Measurements from ENCODE around the gene GLT8D1. TPM values are rescaled to one million over a fixed set of nuclear protein-coding genes. Genes with fewer than 3 reads are reported as not detected.

The GLT8D1 gene
- total and polyA plus RNA-seq, 2 of the 4 experiments (the other 2 are of a cell fraction), result 87.8 to 124 TPM

- Histone ChIP-seq H2BK5ac (ENCODE audit: low read depth, low read length, poor library complexity, severe bottlenecking) (no peak overlapping the region), H3K4me2 (ENCODE audit: low read depth, low read length) (no peak overlapping the region), H2AK5ac (ENCODE audit: low read depth, low read length) (no peak overlapping the region), H4K5ac (ENCODE audit: low read depth, low read length) (no peak overlapping the region), H4K20me1 (ENCODE audit: insufficient read depth, low read length) (no peaks in the 10 kb centered on the region), H3K23ac (ENCODE audit: low read depth, low read length) (no peak overlapping the region), H4K91ac (ENCODE audit: insufficient read depth, low read depth, low read length) (no peak overlapping the region), H3K9me3 (ENCODE audit: control insufficient read depth, insufficient read depth, low read length) (no peaks in the 10 kb centered on the region), H3K14ac (replicated peaks; ENCODE audit: low read depth, low read length) (no peak overlapping the region), H3K4me1 (ENCODE audit: control insufficient read depth, insufficient read depth, low read length) (peaks cover 8% of the 10 kb centered on the region; the same call in 1 of the 2 replicates), H3K18ac (ENCODE audit: low read depth, low read length) (no peak overlapping the region), H2BK15ac (ENCODE audit: low read depth, low read length) (no peak overlapping the region), H4K8ac (ENCODE audit: low read depth in 2 of 2, low read length in 2 of 2) (no peak overlapping the region), H2BK20ac (ENCODE audit: low read depth, low read length) (no peak overlapping the region), H2AK9ac (replicated peaks; ENCODE audit: low read depth, low read length, poor library complexity) (no peak overlapping the region), H2AFZ (replicated peaks; ENCODE audit: low read length, poor library complexity) (no peak overlapping the region), H3K56ac (ENCODE audit: extremely low read depth, insufficient read depth, low read length) (no peak overlapping the region), H3K27me3 (ENCODE audit: control insufficient read depth, insufficient read depth, low read length) (no peaks in the 10 kb centered on the region), H3K4ac (ENCODE audit: low read depth, low read length) (no peak overlapping the region), H2BK120ac (ENCODE audit: low read depth, low read length) (no peak overlapping the region), H3K27ac (ENCODE audit: insufficient read depth, low read length) (no peak overlapping the region), H3K4me3 (ENCODE audit: insufficient read depth, low read depth, low read length) (no peak overlapping the region), H3K9me1 (ENCODE audit: insufficient read depth, low read length) (peaks cover 7% of the 10 kb centered on the region), H3K9ac (ENCODE audit: low read depth, low read length) (no peak overlapping the region), H3K79me1 (ENCODE audit: low read depth in 1 of 2, low read length in 2 of 2) (peaks cover 3 to 32% of the 10 kb centered on the region in 2 experiments), H3K36me3 (ENCODE audit: control insufficient read depth, insufficient read depth, low read length) (peaks cover 45% of the 10 kb centered on the region)
- TF ChIP-seq CHD1 (IDR thresholded peaks at IDR 0.05; ENCODE audit: low read depth, low read length) (no peak), CEBPB (IDR thresholded peaks at IDR 0.05; ENCODE audit: low read depth, low read length) (peak; percentile 55)
- dilution Hi-C loops (cut with HindIII; ENCODE audit: low sequenced_read_pairs, unreplicated experiment), result no loop called here
- in situ Hi-C loops (cut with MboI; ENCODE audit: low sequenced_read_pairs), result no loop called here
- CTCF ChIA-PET, result no interaction called here
- no TSS peak for BruUV-seq (replicated peaks)
- no peak for ATAC-seq (ENCODE audit: low read depth)
- intact Hi-C loops (cut with micrococcal nuclease), result no loop called here
- DNase-seq, result no peak
- POLR2A ChIA-PET (ENCODE audit: unreplicated experiment), result no interaction called here
Observed at GRCh38 chr3:52651592-52651991, 54.0 kb downstream of the GLT8D1 start.

Measured in IMR-90 (cell line).